Esophagus mucosa (tissue), 1 donor: ENCODE data around the gene XKR3. TPM values are rescaled to one million over a fixed set of nuclear protein-coding genes. Genes with fewer than 3 reads are reported as not detected.
"Not testable (repeated sequence)": the region's sequence is repeated elsewhere in the genome, so short reads cannot be mapped to it uniquely, and the experiment has no call there.

Experiments
- ATAC-seq: fragments of 200-7000 bp; cut with Tn5 transposase; one replicate; pipeline ENCODE4 v1.9.1; 2020
- total RNA-seq: library from RNA; stranded (reverse); gene quantifications from one replicate; pipeline ENCODE4 v1.2.4, GENCODE V29; 2023
- donor health status: DM: yes; HTN: yes; CAD: no.

Gene XKR3
- total RNA-seq, 1 donor from 2014 or later: not detected

GRCh38 chr22:16747266-16748159, 77.7 kb downstream of the XKR3 start:
- not testable (repeated sequence) for ATAC-seq

- not testable (repeated sequence) for ATAC-seq
Observed at GRCh38 chr22:16734271-16734670, 90.9 kb downstream of the XKR3 start.

Other genes starting within 250 kb of the XKR3 start
- gene CCT8L2, start 232.6 kb downstream of the XKR3 start, total RNA-seq: not detected
- gene GAB4, start 182.8 kb upstream of the XKR3 start, total RNA-seq: not detected